Fibroblast of lung (primary cell): ENCODE results near the gene SH3GL1.

ENCODE experiments used
- EZH2 ChIP-seq: IDR thresholded peaks from 2 replicates; pipeline ENCODE4 v1.5.1; 2012; ENCODE audit warnings: low read length, control low read depth, mild to moderate bottlenecking; ENCODE audit errors: missing control alignments
- TF ChIP-seq, protein P1 (sequence below), 2 donors: IDR thresholded peaks in 1 of 2; conservative IDR thresholded peaks in 1 of 2; 1 replicate in 1 of 2; 2 replicates in 1 of 2; pipeline ENCODE4 v1.5.1; 2011 to 2012; ENCODE audit warnings: low read length in 2 of 2, control low read depth in 1 of 2, inconsistent platforms in 1 of 2, low read depth in 1 of 2, mild to moderate bottlenecking in 1 of 2

DNA sequence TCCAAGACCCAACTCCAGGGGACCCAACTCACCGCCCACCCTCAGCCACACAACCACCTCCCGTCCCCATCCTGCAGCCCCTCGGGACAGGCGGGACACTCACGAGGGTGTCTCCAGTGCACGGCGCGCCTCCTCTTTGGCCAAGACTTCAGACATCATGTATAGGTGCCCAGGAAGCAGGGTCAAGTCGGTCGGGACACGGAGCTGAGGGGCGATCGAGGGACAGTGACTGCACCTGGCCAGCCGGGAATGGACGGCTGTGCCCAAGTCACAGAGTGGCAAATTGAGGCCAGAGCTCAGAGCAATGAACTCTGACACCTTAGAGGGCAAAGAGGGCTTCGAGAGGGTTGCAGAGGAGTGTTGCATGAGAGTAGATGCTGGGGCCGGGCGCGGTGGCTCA is 70.5 kb downstream of the SH3GL1 start:
- no peak for TF ChIP-seq EZH2
- TF ChIP-seq, protein P1, sequence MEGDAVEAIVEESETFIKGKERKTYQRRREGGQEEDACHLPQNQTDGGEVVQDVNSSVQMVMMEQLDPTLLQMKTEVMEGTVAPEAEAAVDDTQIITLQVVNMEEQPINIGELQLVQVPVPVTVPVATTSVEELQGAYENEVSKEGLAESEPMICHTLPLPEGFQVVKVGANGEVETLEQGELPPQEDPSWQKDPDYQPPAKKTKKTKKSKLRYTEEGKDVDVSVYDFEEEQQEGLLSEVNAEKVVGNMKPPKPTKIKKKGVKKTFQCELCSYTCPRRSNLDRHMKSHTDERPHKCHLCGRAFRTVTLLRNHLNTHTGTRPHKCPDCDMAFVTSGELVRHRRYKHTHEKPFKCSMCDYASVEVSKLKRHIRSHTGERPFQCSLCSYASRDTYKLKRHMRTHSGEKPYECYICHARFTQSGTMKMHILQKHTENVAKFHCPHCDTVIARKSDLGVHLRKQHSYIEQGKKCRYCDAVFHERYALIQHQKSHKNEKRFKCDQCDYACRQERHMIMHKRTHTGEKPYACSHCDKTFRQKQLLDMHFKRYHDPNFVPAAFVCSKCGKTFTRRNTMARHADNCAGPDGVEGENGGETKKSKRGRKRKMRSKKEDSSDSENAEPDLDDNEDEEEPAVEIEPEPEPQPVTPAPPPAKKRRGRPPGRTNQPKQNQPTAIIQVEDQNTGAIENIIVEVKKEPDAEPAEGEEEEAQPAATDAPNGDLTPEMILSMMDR (conservative IDR thresholded peaks at IDR 0.05 in 1 of 2, IDR thresholded peaks at IDR 0.05 in 1 of 2; ENCODE audit: low read depth in 1 of 2, low read length in 2 of 2) = no peak
